ENCODE data around the gene TANK. TPM values are rescaled to one million over a fixed set of nuclear protein-coding genes. Genes with fewer than 3 reads are reported as not detected.
A peak's percentile ranks its signal among the peaks of the same experiment; 100 is the strongest.

The TANK gene
- total and polyA plus RNA-seq, 2 of the 13 experiments (the other 11 are each of a cell fraction or from before 2014, with no cell fraction given): 66.9 to 96.1 TPM

GRCh38 chr2:161273038-161273760 is 113.0 kb downstream of the TANK start:
- Histone ChIP-seq H3K4me1 (ENCODE audit: insufficient read depth, low read length) (no peaks in the 10 kb centered on the region), H3K79me2 (ENCODE audit: insufficient read depth, low read length) (no peaks in the 10 kb centered on the region), H3K27me3 (ENCODE audit: control insufficient read depth in 1 of 2, insufficient read depth in 2 of 2, low read length in 2 of 2) (peaks cover 2 to 4% of the 10 kb centered on the region in 2 experiments; a peak in 2 of 5 replicates), H3K27ac (ENCODE audit: extremely low read length, insufficient read depth, low read length) (no peak overlapping the region), H3K36me3 (replicated peaks in 1 of 2; ENCODE audit: control insufficient read depth in 1 of 2, insufficient read depth in 2 of 2, low read length in 2 of 2) (no peaks in the 10 kb centered on the region), H3K9me3 (ENCODE audit: low read length) (no peaks in the 10 kb centered on the region), H3K4me2 (ENCODE audit: low read depth, low read length) (no peak overlapping the region), H3K9ac (ENCODE audit: insufficient read depth, low read depth, low read length) (no peak overlapping the region), H3K4me3 (replicated peaks in 1 of 3; ENCODE audit: insufficient read depth in 1 of 3, low read depth in 2 of 3, low read length in 3 of 3) (no peak overlapping the region), H2AFZ (ENCODE audit: low read length) (no peak overlapping the region), H4K20me1 (ENCODE audit: insufficient read depth, low read length) (no peaks in the 10 kb centered on the region)
- in situ Hi-C loops (cut with HindIII; ENCODE audit: extremely low pct_ligation_motif_present, low pct_unique_long_range_greater_than_20kb) (loop anchor here (25.0 kb wide), 2 partner anchors 289 to 664 kb away; no protein-coding TSS in a partner anchor), intact Hi-C loops (cut with micrococcal nuclease; ENCODE audit: unreplicated experiment) (loop anchor here (1.0 to 2.0 kb wide), 3 partner anchors 22 to 1184 kb away; no protein-coding TSS in a partner anchor)
- DNase-seq (ENCODE audit: low spot score): peak; percentile 64
- ChIA-PET POLR2A (no interaction called here), CTCF (ENCODE audit: low intra/inter-chr PET ratio, low total read pairs) (interaction anchor here (1.1 to 3.5 kb wide), 3 partner anchors 23 to 210 kb away, joined by 3 to 39 read pairs (median 28); no protein-coding TSS in a partner anchor)
- WGBS (ENCODE audit: low lambda C conversion rate): 7% methylated on average over 5 of the region's 5 CpGs
- peak; percentile 80 for ATAC-seq
- BruUV-seq (replicated peaks): no TSS peak
- FAIRE-seq: peak; percentile 74
- TF ChIP-seq ZNF710 (CRISPR knock-in tag; IDR thresholded peaks at IDR 0.05; ENCODE audit: borderline replicate concordance): no peak
- TF ChIP-seq, protein P1, sequence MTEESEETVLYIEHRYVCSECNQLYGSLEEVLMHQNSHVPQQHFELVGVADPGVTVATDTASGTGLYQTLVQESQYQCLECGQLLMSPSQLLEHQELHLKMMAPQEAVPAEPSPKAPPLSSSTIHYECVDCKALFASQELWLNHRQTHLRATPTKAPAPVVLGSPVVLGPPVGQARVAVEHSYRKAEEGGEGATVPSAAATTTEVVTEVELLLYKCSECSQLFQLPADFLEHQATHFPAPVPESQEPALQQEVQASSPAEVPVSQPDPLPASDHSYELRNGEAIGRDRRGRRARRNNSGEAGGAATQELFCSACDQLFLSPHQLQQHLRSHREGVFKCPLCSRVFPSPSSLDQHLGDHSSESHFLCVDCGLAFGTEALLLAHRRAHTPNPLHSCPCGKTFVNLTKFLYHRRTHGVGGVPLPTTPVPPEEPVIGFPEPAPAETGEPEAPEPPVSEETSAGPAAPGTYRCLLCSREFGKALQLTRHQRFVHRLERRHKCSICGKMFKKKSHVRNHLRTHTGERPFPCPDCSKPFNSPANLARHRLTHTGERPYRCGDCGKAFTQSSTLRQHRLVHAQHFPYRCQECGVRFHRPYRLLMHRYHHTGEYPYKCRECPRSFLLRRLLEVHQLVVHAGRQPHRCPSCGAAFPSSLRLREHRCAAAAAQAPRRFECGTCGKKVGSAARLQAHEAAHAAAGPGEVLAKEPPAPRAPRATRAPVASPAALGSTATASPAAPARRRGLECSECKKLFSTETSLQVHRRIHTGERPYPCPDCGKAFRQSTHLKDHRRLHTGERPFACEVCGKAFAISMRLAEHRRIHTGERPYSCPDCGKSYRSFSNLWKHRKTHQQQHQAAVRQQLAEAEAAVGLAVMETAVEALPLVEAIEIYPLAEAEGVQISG (CRISPR knock-in tag; IDR thresholded peaks at IDR 0.05): no peak
- TF ChIP-seq ZNF34 (CRISPR knock-in tag; IDR thresholded peaks at IDR 0.05; ENCODE audit: borderline replicate concordance): no peak
- no peak for TF ChIP-seq SOX6 (IDR thresholded peaks at IDR 0.05)
- TF ChIP-seq SOX6 (CRISPR knock-in tag; IDR thresholded peaks at IDR 0.05): no peak
- no peak for TF ChIP-seq ZNF749 (CRISPR knock-in tag; IDR thresholded peaks at IDR 0.05; ENCODE audit: borderline replicate concordance)
- no peak for TF ChIP-seq TP53 (CRISPR knock-in tag; conservative IDR thresholded peaks at IDR 0.05)
- peak in 1 of 2 experiments; percentile 31; a peak in 1 of 4 replicates for TF ChIP-seq KLF16 (CRISPR knock-in tag; IDR thresholded peaks at IDR 0.05)
- TF ChIP-seq HIC2 (CRISPR knock-in tag; IDR thresholded peaks at IDR 0.05; ENCODE audit: low read depth): no peak
- TF ChIP-seq MEF2D (CRISPR knock-in tag; IDR thresholded peaks at IDR 0.05): no peak
- TF ChIP-seq PRDM15 (CRISPR knock-in tag; IDR thresholded peaks at IDR 0.05): no peak
- TF ChIP-seq U2AF1 (optimal IDR thresholded peaks at IDR 0.05; ENCODE audit: low read depth, low read length): no peak
- TF ChIP-seq NR2F6 (IDR thresholded peaks at IDR 0.05): no peak
- no peak for TF ChIP-seq NR2F6 (CRISPR knock-in tag; IDR thresholded peaks at IDR 0.05)

Data from HepG2 (cell line).